K562 (cell line): ENCODE measurements around the gene SNX30.

ENCODE experiments used
- MNT ChIP-seq, 2 experiments: fragments of 450-650 bp; conservative IDR thresholded peaks; 2 replicates each; pipeline ENCODE4 v1.6.1; 2017; ENCODE audit warnings: mild to moderate bottlenecking in 2 of 2, moderate library complexity in 2 of 2
- MXI1 ChIP-seq: IDR thresholded peaks from 2 replicates; pipeline ENCODE4 v1.6.1; 2011; ENCODE audit warnings: low read depth, mild to moderate bottlenecking, improper control_type of control experiment, low read length
- NFE2L1 ChIP-seq: fragments of 450-650 bp; IDR thresholded peaks from 2 replicates; pipeline ENCODE4 v1.6.1; 2016; ENCODE audit warnings: missing genetic modification characterization, low read depth, mild to moderate bottlenecking, missing compliant biosample characterization, moderate library complexity, borderline replicate concordance
- USF1 ChIP-seq: sonication (generic); formaldehyde crosslinking; IDR thresholded peaks from 2 replicates; pipeline ENCODE4 v1.9.0; 2022; ENCODE audit warnings: mild to moderate bottlenecking, missing genetic modification reagents

- TF ChIP-seq MXI1 (no peak), MNT (conservative IDR thresholded peaks at IDR 0.05) (no peak), USF1 (CRISPR knock-in tag) (no peak), NFE2L1 (no peak)
These were observed 149.9 kb downstream of the SNX30 start for GRCh38 chr9:112900488-112900887.
